Measurements from ENCODE around the gene COL23A1. TPM values are rescaled to one million over a fixed set of nuclear protein-coding genes. Genes with fewer than 3 reads are reported as not detected.

The COL23A1 gene
- total RNA-seq, 1 donor from 2014 or later = 0.12 TPM

DNA sequence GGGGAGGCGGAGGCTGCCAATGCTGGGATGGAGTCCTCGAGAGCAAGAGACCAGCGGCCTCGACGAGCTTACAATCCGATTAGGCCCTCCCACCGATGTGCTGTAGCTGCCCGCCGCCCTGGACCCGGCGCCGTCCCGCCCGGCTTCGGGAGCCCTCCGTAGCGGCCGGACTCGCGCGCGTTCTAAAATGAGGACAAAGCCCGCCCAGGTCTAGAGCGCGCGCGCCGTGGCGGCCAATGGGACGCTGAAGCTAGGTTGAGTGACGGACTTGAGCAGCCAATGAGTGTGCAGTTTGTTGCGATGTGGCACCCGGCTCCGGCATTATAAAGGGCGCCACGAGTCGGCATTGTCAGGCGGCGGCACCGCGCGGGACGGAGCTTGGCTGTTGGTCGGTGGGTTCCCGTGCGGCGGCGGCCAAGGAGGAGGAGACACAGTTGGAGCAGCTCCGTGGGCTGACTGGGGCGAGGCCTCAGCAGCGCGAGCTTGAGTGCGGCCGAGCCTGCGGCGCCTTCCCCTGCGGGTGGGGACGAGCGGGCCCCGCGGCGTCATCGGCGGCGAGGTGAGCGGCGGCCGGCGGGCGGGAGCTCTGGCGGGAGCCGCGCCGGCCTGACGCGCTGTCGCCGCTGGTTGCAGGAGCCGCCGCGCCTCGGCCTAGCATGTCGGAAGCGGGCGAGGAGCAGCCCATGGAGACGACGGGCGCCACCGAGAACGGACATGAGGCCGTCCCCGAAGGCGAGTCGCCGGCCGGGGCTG, 385.8 kb downstream of the COL23A1 start, which contains the start of gene HNRNPAB:
TSS of gene HNRNPAB (plus strand) at position 352 of the 753 bp plus-strand sequence. CDS start at position 657, 305 bp downstream.
- Mint-ChIP-seq H3K27ac (ENCODE audit: unreplicated experiment) (peak within 1 kb of the TSS; percentile 95), H3K27me3 (ENCODE audit: low read depth) (no peaks in the 10 kb centered on the region), H3K9me3 (ENCODE audit: low read depth) (no peaks in the 10 kb centered on the region), H3K4me3 (ENCODE audit: unreplicated experiment) (peak within 1 kb of the TSS; percentile 88), H3K4me1 (ENCODE audit: low read depth) (peaks cover 28% of the 10 kb centered on the region), H3K36me3 (ENCODE audit: low read depth) (peaks cover 25% of the 10 kb centered on the region)
- peak; percentile 97 for DNase-seq (ENCODE audit: low spot score)
- TF ChIP-seq, protein P1, sequence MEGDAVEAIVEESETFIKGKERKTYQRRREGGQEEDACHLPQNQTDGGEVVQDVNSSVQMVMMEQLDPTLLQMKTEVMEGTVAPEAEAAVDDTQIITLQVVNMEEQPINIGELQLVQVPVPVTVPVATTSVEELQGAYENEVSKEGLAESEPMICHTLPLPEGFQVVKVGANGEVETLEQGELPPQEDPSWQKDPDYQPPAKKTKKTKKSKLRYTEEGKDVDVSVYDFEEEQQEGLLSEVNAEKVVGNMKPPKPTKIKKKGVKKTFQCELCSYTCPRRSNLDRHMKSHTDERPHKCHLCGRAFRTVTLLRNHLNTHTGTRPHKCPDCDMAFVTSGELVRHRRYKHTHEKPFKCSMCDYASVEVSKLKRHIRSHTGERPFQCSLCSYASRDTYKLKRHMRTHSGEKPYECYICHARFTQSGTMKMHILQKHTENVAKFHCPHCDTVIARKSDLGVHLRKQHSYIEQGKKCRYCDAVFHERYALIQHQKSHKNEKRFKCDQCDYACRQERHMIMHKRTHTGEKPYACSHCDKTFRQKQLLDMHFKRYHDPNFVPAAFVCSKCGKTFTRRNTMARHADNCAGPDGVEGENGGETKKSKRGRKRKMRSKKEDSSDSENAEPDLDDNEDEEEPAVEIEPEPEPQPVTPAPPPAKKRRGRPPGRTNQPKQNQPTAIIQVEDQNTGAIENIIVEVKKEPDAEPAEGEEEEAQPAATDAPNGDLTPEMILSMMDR (IDR thresholded peaks at IDR 0.05) = no peak

DNA sequence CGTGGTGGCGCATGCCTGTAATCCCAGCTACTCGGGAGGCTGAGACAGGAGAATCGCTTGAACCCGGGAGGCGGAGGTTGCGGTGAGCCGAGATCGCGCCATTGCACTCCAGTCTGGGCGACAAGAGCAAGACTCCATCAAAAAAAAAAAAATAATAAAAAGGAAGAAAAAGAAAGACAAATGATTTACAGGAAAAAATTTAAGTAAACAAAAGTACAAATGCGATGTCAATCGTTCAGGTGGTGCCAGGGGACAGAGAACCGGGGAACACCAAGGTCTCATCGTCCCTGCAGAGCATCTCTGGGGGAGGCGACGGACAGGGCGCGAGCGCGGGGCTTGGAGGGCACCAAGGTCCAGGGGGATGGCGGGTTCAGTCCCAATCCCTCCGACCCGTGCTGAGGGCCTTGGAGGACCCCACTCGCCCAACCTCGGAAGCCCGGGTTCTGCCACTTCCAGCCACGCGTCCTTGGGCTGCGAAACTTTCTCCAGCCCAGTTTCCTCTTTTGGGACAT, 386.5 kb downstream of the COL23A1 start:
- Mint-ChIP-seq H3K4me3 (ENCODE audit: unreplicated experiment) (peak overlapping the region; percentile 88), H3K4me1 (ENCODE audit: low read depth) (peaks cover 28% of the 10 kb centered on the region), H3K9me3 (ENCODE audit: low read depth) (no peaks in the 10 kb centered on the region), H3K36me3 (ENCODE audit: low read depth) (peaks cover 20% of the 10 kb centered on the region), H3K27me3 (ENCODE audit: low read depth) (no peaks in the 10 kb centered on the region), H3K27ac (ENCODE audit: unreplicated experiment) (peak overlapping the region; percentile 95)
- no peak for DNase-seq (ENCODE audit: low spot score)
- TF ChIP-seq, protein P1 (IDR thresholded peaks at IDR 0.05) = no peak

DNA sequence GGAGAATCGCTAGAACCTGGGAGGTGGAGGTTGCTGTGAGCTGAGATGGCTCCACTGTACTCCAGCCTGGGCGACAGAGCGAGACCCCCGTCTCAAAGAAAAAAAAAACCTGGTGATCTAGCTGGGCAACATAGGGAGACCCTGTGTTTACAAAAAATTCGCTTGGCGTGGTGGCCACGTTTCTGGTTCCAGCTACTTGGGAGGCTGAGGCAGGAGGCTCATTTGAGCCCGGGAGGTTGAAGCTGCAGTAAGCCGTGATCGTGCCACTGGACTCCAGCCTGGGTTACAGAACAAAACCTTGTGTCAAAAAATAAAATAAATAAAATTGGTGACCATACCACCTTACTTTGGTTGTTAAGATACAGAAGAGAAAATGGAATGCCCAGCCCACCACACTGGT, 387.7 kb downstream of the COL23A1 start:
- H3K27ac Mint-ChIP-seq (ENCODE audit: unreplicated experiment) = no peak overlapping the region
- no peak for DNase-seq (ENCODE audit: low spot score)
- peaks cover 21% of the 10 kb centered on the region for H3K4me1 Mint-ChIP-seq (ENCODE audit: low read depth)
- H3K4me3 Mint-ChIP-seq (ENCODE audit: unreplicated experiment) = peak overlapping the region; percentile 25
- H3K9me3 Mint-ChIP-seq (ENCODE audit: low read depth) = no peaks in the 10 kb centered on the region
- TF ChIP-seq, protein P1 (IDR thresholded peaks at IDR 0.05) = no peak
- no peaks in the 10 kb centered on the region for H3K27me3 Mint-ChIP-seq (ENCODE audit: low read depth)
- H3K36me3 Mint-ChIP-seq (ENCODE audit: low read depth) = peaks cover 13% of the 10 kb centered on the region

DNA sequence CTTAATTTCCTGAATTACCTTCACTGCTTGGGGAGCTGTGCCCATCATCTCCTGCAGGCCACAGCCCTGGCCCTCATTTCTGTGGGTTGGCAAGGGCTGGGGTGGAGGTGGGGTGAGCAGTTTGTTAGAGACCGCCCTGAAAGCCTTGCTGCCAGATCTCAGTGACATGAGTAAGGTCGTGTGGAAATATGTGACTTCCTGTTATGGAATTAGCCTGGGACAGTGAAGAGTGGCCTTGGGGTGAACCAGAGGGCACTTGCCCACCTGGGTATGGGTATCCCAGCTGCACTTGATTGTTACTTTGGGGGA, 388.3 kb downstream of the COL23A1 start:
- TF ChIP-seq, protein P1 (IDR thresholded peaks at IDR 0.05) = no peak
- Mint-ChIP-seq H3K4me3 (ENCODE audit: unreplicated experiment) (no peak overlapping the region), H3K27ac (ENCODE audit: unreplicated experiment) (no peak overlapping the region)

DNA sequence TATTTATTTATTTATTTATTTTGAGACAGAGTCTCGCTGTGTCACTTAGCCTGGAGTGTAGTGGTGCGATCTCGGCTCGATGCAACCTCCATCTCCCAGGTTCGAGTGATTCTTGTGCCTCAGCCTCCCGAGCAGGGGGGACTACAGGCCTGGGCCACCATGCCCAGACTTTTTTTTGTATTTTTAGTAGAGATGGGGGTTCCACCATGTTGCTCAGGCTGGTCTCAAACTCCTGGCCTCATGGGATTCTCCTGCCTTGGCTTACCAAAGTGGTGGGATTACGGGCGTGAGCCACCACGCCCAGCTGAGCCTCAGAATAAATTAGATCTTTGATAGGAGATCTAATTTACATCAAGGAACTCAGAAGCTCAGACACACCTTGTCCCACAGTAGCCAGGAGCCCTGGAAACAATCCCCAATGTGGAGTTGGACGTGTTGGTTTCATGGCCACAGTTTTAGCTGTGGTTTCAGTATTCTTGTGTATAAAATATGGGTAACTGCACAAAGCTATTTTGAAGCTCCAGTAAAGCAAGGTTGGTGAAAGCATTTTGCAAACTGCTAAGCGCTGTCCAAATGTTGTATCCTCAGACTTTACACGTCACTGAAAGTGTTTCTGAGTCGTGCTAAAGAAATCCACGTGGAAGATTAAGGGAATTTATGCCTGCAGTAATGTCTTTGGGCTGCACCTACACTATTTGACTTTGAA, 388.8 kb downstream of the COL23A1 start:
- Mint-ChIP-seq H3K4me1 (ENCODE audit: low read depth) (peaks cover 11% of the 10 kb centered on the region), H3K4me3 (ENCODE audit: unreplicated experiment) (no peak overlapping the region)
- no peak for DNase-seq (ENCODE audit: low spot score)

More for the DNA sequence above, 388.3 kb downstream of the COL23A1 start:
- H3K4me1 Mint-ChIP-seq (ENCODE audit: low read depth) = peaks cover 14% of the 10 kb centered on the region
- H3K36me3 Mint-ChIP-seq (ENCODE audit: low read depth) = peaks cover 9% of the 10 kb centered on the region
- H3K27me3 Mint-ChIP-seq (ENCODE audit: low read depth) = no peaks in the 10 kb centered on the region
- no peaks in the 10 kb centered on the region for H3K9me3 Mint-ChIP-seq (ENCODE audit: low read depth)
- no peak for DNase-seq (ENCODE audit: low spot score)

More for the DNA sequence above, 388.8 kb downstream of the COL23A1 start:
- H3K36me3 Mint-ChIP-seq (ENCODE audit: low read depth) = peaks cover 8% of the 10 kb centered on the region
- TF ChIP-seq, protein P1 (IDR thresholded peaks at IDR 0.05) = no peak
- H3K27me3 Mint-ChIP-seq (ENCODE audit: low read depth) = no peaks in the 10 kb centered on the region
- no peaks in the 10 kb centered on the region for H3K9me3 Mint-ChIP-seq (ENCODE audit: low read depth)
- H3K27ac Mint-ChIP-seq (ENCODE audit: unreplicated experiment) = no peak overlapping the region

Data from chondrocyte (in vitro differentiated cells).